Mesothelial cell of epicardium (in vitro differentiated cells): ENCODE results near the gene ERGIC3. TPM values are rescaled to one million over a fixed set of nuclear protein-coding genes. Genes with fewer than 3 reads are reported as not detected.

ENCODE experiments used
- DNase-seq, 2 experiments: peaks; one replicate each; pipeline ENCODE4 v3.0.0; 2021; ENCODE audit warnings: low spot score in 2 of 2; ENCODE audit not compliant: unreplicated experiment in 2 of 2
- H3K27ac Mint-ChIP-seq: 2 replicates; pipeline ENCODE4 v1.8.0; 2021; ENCODE audit warnings: mixed read lengths
- H3K27me3 Mint-ChIP-seq: 2 replicates; pipeline ENCODE4 v1.8.0; 2021; ENCODE audit warnings: low read depth, mixed read lengths
- H3K36me3 Mint-ChIP-seq: 2 replicates; pipeline ENCODE4 v1.8.0; 2021; ENCODE audit warnings: mixed read lengths
- H3K4me1 Mint-ChIP-seq: 2 replicates; pipeline ENCODE4 v1.8.0; 2021; ENCODE audit warnings: mixed read lengths
- H3K4me3 Mint-ChIP-seq: 2 replicates; pipeline ENCODE4 v1.8.0; 2021; ENCODE audit warnings: mild to moderate bottlenecking, moderate library complexity, mixed read lengths
- H3K9me3 Mint-ChIP-seq: 2 replicates; pipeline ENCODE4 v1.8.0; 2021; ENCODE audit warnings: mixed read lengths
- total RNA-seq: library from RNA; stranded (reverse); gene quantifications from 3 replicates; pipeline ENCODE4 v1.2.1, GENCODE V29; 2021
- TF ChIP-seq, protein P1 (sequence below): fragments of 200-600 bp; sonication (generic); IDR thresholded peaks from one replicate; pipeline ENCODE4 v1.5.0; 2021; ENCODE audit warnings: antibody characterized with exemption; ENCODE audit not compliant: unreplicated experiment

The ERGIC3 gene
- total RNA-seq, 1 donor from 2014 or later = 255 TPM

DNA sequence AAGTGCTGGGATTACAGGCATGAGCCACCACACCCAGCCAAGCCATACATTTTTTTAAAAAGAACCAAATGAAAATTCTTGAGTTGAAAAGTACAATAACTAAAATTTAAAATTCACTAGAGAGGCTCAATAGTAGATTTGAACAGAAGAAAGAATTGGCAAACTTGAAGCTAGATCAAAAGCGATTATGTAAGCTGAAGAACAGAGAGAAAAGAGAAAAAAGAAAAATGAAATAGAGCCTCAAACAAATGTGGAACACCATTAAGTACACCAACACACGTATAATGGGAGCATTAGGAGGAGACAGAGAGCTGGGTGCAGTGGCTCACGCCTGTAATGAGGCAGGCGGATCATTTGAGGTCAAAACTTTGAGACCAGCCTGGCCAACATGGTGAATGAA, 31.0 kb downstream of the ERGIC3 start:
- H3K4me3 Mint-ChIP-seq = no peak overlapping the region
- DNase-seq = no peak
- no peak overlapping the region for H3K27ac Mint-ChIP-seq
- peaks cover 2% of the 10 kb centered on the region for H3K36me3 Mint-ChIP-seq
- TF ChIP-seq, protein P1, sequence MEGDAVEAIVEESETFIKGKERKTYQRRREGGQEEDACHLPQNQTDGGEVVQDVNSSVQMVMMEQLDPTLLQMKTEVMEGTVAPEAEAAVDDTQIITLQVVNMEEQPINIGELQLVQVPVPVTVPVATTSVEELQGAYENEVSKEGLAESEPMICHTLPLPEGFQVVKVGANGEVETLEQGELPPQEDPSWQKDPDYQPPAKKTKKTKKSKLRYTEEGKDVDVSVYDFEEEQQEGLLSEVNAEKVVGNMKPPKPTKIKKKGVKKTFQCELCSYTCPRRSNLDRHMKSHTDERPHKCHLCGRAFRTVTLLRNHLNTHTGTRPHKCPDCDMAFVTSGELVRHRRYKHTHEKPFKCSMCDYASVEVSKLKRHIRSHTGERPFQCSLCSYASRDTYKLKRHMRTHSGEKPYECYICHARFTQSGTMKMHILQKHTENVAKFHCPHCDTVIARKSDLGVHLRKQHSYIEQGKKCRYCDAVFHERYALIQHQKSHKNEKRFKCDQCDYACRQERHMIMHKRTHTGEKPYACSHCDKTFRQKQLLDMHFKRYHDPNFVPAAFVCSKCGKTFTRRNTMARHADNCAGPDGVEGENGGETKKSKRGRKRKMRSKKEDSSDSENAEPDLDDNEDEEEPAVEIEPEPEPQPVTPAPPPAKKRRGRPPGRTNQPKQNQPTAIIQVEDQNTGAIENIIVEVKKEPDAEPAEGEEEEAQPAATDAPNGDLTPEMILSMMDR = no peak
- H3K4me1 Mint-ChIP-seq = no peaks in the 10 kb centered on the region
- peaks cover 12% of the 10 kb centered on the region for H3K9me3 Mint-ChIP-seq
- peaks cover 2% of the 10 kb centered on the region for H3K27me3 Mint-ChIP-seq

DNA sequence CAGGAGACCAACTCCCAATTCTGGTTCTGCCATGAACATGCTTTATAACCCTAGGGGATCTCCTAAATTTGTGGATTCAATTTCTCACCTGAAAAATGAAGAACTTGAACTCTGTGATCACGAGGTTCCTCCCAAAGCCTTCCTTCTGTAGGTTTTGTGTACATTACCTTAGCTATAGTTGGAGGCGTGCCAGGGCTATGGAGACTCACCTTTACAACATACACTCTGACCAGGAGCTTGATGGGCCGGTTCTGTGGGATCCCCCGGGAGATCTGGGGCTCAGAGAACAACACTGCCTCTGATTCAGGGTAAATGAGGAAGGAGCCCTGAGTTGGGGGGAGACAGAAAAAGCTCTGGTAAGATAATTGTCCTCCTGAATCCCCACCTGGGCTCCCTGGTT, 34.1 kb downstream of the ERGIC3 start:
- peaks cover 2% of the 10 kb centered on the region for H3K27me3 Mint-ChIP-seq
- no peak for DNase-seq
- no peak overlapping the region for H3K27ac Mint-ChIP-seq
- H3K4me3 Mint-ChIP-seq = no peak overlapping the region
- H3K4me1 Mint-ChIP-seq = no peaks in the 10 kb centered on the region
- TF ChIP-seq, protein P1 = no peak
- peaks cover 12% of the 10 kb centered on the region for H3K9me3 Mint-ChIP-seq
- H3K36me3 Mint-ChIP-seq = peaks cover 2% of the 10 kb centered on the region

DNA sequence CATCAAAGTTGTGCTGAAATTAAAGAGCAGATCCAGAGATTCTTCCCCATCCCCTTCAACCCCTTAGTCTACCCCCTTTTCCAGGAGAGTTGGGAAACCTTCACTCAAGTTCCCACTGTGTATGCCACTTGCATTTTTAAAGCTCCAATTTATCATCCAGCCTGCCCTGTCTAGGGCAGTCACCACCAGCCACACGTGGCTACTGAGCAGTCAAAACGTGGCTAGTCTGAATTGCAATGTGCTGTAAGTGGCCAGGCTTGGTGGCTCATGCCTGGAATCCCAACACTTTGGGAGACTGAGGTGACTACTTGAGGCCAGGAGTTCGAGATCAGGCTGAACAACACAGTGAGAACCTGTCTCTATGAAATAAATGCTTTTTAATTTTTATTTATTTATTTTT, 34.9 kb downstream of the ERGIC3 start:
- no peak for DNase-seq
- peaks cover 18% of the 10 kb centered on the region for H3K9me3 Mint-ChIP-seq
- peaks cover 2% of the 10 kb centered on the region for H3K36me3 Mint-ChIP-seq
- no peaks in the 10 kb centered on the region for H3K4me1 Mint-ChIP-seq
- peaks cover 2% of the 10 kb centered on the region for H3K27me3 Mint-ChIP-seq
- H3K27ac Mint-ChIP-seq = no peak overlapping the region
- H3K4me3 Mint-ChIP-seq = no peak overlapping the region
- TF ChIP-seq, protein P1 = no peak

DNA sequence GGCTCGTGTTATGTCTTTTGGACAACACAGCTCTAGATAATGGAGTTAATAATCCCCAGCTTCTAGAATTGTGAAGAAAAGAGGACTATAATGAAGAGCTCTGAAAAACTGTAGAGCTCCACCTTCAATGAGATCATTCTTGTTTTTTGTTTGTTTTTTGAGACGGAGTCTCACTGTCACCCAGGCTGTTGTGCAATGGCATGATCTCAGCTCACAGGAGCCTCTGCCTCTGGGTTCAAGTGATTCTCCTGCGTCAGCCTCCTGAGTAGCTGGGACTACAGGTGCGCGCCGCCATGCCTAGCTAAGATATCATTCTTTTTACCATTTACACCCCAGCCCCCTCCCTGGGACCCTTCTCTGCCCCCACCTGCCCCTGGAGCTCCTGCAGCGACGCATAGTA, 36.6 kb downstream of the ERGIC3 start:
- Mint-ChIP-seq H3K9me3 (peaks cover 13% of the 10 kb centered on the region), H3K27me3 (no peaks in the 10 kb centered on the region), H3K4me3 (no peak overlapping the region), H3K27ac (no peak overlapping the region), H3K4me1 (no peaks in the 10 kb centered on the region), H3K36me3 (no peaks in the 10 kb centered on the region)
- no peak for DNase-seq
- TF ChIP-seq, protein P1 = no peak

DNA sequence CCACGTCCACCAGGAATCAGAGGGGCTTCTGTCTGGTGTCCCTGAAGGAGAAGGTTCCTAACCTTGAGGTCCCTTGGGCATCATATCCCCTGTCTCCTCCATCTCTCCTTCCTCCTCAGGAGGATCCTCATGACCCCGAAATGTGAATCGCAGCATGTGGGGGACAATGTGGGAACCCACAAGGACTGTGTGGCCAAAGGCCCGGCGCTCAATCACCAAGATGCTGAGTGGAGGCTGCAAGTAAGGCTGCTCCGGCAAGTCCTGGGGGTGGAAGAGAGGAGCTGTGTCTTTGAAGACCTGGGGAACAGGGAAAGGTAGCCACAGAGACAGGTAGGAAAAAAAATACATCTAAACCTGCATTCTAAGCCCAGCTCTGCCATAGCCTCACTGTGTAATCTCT, 37.3 kb downstream of the ERGIC3 start:
- H3K27me3 Mint-ChIP-seq = no peaks in the 10 kb centered on the region
- H3K27ac Mint-ChIP-seq = no peak overlapping the region
- no peak overlapping the region for H3K4me3 Mint-ChIP-seq
- DNase-seq = no peak
- no peaks in the 10 kb centered on the region for H3K4me1 Mint-ChIP-seq
- peaks cover 9% of the 10 kb centered on the region for H3K9me3 Mint-ChIP-seq
- TF ChIP-seq, protein P1 = no peak
- H3K36me3 Mint-ChIP-seq = no peaks in the 10 kb centered on the region

DNA sequence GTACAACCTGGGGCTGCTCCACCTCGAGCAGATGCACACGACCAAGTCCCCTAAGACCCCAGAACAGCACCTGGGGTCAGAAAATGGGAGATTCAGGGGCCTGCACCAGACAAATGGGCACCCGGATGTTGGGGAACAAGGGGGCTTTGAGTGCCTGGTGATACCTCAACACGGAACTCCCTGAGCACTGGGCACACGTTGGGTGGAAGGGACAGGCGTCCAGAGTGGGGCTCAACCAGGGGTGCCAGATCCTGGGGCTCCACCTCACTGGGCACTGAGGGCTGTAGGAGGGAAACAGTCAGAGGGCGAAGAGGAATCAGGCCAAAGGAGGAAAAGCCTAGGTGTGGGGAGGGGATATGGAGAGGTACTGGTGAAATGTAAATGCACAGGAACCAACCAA, 40.3 kb downstream of the ERGIC3 start:
- no peak overlapping the region for H3K4me3 Mint-ChIP-seq
- H3K27ac Mint-ChIP-seq = no peak overlapping the region
- H3K9me3 Mint-ChIP-seq = peaks cover 6% of the 10 kb centered on the region
- H3K27me3 Mint-ChIP-seq = no peaks in the 10 kb centered on the region
- TF ChIP-seq, protein P1 = no peak
- H3K36me3 Mint-ChIP-seq = no peaks in the 10 kb centered on the region
- H3K4me1 Mint-ChIP-seq = no peaks in the 10 kb centered on the region
- DNase-seq = no peak
